ENCODE measurements around the gene RPL35A.

RPL35A gene

DNA sequence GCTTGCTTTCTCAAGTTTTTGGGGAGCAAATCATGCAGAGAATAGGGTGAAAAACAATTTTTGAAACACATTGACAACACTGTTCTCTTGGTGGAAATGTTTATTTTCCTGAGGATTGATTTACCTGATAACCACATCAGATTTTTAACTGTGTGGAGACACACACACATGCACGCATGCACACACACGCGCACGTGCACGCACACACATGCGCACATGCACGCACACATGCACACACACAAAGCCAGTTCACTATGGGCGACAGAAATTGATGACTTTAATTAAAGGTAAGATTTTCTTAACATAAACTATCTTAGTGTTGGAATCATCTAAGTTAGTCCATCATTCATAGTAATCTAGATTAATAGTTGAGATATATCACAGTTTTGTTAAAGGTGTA, 25.3 kb downstream of the RPL35A start:
- TF ChIP-seq, protein P1, sequence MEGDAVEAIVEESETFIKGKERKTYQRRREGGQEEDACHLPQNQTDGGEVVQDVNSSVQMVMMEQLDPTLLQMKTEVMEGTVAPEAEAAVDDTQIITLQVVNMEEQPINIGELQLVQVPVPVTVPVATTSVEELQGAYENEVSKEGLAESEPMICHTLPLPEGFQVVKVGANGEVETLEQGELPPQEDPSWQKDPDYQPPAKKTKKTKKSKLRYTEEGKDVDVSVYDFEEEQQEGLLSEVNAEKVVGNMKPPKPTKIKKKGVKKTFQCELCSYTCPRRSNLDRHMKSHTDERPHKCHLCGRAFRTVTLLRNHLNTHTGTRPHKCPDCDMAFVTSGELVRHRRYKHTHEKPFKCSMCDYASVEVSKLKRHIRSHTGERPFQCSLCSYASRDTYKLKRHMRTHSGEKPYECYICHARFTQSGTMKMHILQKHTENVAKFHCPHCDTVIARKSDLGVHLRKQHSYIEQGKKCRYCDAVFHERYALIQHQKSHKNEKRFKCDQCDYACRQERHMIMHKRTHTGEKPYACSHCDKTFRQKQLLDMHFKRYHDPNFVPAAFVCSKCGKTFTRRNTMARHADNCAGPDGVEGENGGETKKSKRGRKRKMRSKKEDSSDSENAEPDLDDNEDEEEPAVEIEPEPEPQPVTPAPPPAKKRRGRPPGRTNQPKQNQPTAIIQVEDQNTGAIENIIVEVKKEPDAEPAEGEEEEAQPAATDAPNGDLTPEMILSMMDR (IDR thresholded peaks at IDR 0.05; ENCODE audit: low read depth, low read length), result no peak

DNA sequence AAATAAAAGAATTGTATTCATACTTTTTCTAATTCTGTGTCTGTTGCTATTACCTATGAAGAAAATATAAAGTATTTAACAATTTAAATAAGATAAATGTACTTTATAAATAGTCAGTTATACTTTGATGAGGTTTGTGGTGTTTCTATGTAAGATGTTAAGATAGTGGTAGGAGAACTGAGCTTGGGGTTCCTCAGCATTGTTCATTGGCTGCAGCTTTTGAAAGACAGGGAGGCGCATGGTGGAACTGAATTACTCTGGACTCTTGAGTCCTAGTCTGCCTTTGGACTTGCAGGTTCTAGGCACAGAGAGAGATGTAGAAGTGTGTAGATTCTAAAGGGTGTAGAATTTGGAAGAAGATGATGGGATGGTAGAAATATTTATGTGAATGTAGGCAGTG, 33.1 kb downstream of the RPL35A start:
- H3K4me3 ChIP-seq (ENCODE audit: low read depth, low read length), result no peak overlapping the region
- TF ChIP-seq, protein P1 (IDR thresholded peaks at IDR 0.05; ENCODE audit: low read depth, low read length), result no peak

More for the DNA sequence above, 25.3 kb downstream of the RPL35A start:
- H3K4me3 ChIP-seq (ENCODE audit: low read depth, low read length), result no peak overlapping the region

DNA sequence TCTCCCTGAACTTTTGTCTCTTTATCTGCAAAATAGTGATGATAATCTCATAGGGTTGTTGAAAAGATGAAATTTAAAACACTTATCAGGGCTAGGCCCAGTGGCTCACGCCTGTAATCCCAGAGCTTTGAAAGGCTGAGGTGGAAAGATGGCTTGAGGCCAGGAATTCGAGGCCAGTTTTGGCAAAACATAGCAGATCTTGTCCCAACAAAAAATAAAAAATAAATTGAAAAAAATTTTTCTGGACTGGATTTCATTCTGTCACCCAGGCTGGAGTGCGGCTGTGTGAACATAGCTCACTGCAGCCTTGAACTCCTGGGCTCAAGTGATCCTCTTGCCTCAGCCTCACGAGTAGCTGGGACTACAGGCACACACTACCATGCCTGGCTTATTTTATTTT, 39.7 kb downstream of the RPL35A start:
- no peak overlapping the region for H3K4me3 ChIP-seq (ENCODE audit: low read depth, low read length)
- TF ChIP-seq, protein P1 (IDR thresholded peaks at IDR 0.05; ENCODE audit: low read depth, low read length), result no peak

DNA sequence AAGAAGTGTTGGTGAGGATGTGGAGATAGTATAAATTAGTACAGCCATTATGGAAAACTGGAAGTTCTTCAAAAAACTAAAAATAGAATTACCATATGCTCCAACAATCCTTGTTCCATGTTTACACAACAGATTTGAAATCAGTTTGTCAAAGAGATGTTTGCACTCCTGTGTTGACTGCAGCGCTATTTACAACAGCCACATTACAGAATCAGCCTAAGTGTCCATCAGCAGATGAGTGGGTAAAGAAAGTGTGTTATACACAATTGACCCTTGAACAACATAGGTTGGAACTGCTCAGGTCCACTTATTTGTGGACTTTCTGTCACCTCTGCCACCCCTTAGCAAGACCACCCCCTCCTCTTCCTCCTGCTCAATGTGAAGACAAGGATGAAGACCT, 44.7 kb downstream of the RPL35A start:
- TF ChIP-seq, protein P1 (IDR thresholded peaks at IDR 0.05; ENCODE audit: low read depth, low read length), result no peak
- no peak overlapping the region for H3K4me3 ChIP-seq (ENCODE audit: low read depth, low read length)

DNA sequence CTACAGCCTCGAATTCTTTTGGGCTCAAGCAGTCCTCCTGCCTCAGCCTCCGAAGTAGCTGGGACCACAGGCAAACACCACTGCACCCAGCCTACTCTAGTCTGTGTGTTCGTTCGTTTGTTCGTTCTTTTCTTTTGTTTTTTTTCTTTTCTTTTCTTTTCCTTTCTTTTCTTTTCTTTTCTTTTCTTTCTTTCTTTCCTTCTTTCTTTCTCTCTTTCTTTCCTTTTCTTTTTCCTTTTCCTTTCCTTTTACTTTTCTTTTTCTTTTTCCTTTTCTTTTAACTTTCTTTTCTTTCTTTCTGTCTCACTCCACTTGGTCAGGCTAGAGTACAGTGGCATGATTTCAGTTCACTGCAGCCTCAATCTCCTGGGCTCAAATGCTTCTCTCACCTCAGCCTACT, 46.9 kb downstream of the RPL35A start:
- no peak overlapping the region for H3K4me3 ChIP-seq (ENCODE audit: low read depth, low read length)
- TF ChIP-seq, protein P1 (IDR thresholded peaks at IDR 0.05; ENCODE audit: low read depth, low read length), result no peak

DNA sequence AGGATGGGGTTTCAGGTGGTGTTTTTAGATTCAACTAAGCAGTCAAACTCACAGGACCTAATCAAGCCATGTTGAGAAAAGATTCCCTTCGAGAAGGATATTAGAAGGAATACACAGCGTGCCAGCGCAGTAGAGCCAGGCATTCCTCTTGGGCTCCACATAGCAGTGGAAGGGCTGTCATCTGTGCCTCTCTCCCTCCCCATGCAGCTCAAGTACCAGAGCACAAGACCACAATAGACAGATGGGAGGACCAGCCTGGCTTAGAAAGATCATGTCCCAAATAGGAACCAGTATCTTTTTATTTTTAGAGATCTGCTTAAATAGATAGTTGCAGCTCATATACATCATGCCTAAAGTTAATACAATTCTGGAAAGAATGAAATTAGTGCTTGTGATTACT, 47.9 kb downstream of the RPL35A start:
- H3K4me3 ChIP-seq (ENCODE audit: low read depth, low read length), result no peak overlapping the region
- TF ChIP-seq, protein P1 (IDR thresholded peaks at IDR 0.05; ENCODE audit: low read depth, low read length), result no peak
